Thyroid gland (tissue), 4 donors: ENCODE data around the gene CHCT1.
"Not testable (repeated sequence)": the region's sequence is repeated elsewhere in the genome, so short reads cannot be mapped to it uniquely, and the experiment has no call there.

ENCODE experiments used
- CTCF ChIP-seq, 6 experiments: fragments of 200-600 bp in 3 of 6; fragments of 450-650 bp in 3 of 6; sonication (generic) in 3 of 6; IDR thresholded peaks; one replicate each; pipeline ENCODE4 v1.5.1; 2016 to 2019; ENCODE audit warnings: antibody characterized with exemption in 6 of 6, mild to moderate bottlenecking in 2 of 6, inconsistent platforms in 1 of 6, moderate library complexity in 1 of 6
- POLR2A ChIP-seq, 2 donors: fragments of 450-650 bp; IDR thresholded peaks; one replicate each; pipeline ENCODE4 v1.6.1; 2017; ENCODE audit warnings: antibody characterized with exemption in 2 of 2, mild to moderate bottlenecking in 2 of 2, moderate library complexity in 1 of 2

GRCh38 chr17:60433021-60433997 lies 11.0 kb downstream of the CHCT1 start:
- not testable (repeated sequence) for TF ChIP-seq CTCF, POLR2A (IDR thresholded peaks at IDR 0.05)
